DOHH2 (cell line): Measurements from ENCODE around the gene FSTL1.

ENCODE experiments used
- CTCF ChIP-seq: fragments of 200-600 bp; sonication (generic); IDR thresholded peaks from one replicate; pipeline ENCODE4 v1.5.1; 2014; ENCODE audit warnings: antibody characterized with exemption, mild to moderate bottlenecking, low read depth, low read length; ENCODE audit not compliant: poor library complexity, severe bottlenecking
- EZH2phosphoT487 ChIP-seq: fragments of 200-600 bp; sonication (generic); IDR thresholded peaks from 2 replicates; pipeline ENCODE4 v1.6.1; 2017; ENCODE audit warnings: borderline replicate concordance, mild to moderate bottlenecking, antibody characterized with exemption, low read length, moderate library complexity, mixed read lengths

GRCh38 chr3:120418446-120418845 lies 32.3 kb downstream of the FSTL1 start:
- no peak for TF ChIP-seq CTCF
- no peak for TF ChIP-seq EZH2phosphoT487
